Breast epithelium (tissue), 3 donors: ENCODE data around the gene SDK1.

ENCODE experiments used
- CTCF ChIP-seq, 3 donors: fragments of 450-650 bp; IDR thresholded peaks; one replicate each; pipeline ENCODE4 v1.5.1; 2016 to 2017; ENCODE audit warnings: antibody characterized with exemption in 3 of 3, mild to moderate bottlenecking in 3 of 3, moderate library complexity in 3 of 3
- POLR2AphosphoS5 ChIP-seq, 3 donors: sonication (generic); formaldehyde crosslinking; IDR thresholded peaks; one replicate each; pipeline ENCODE4 v1.6.1; 2017; ENCODE audit warnings: antibody characterized with exemption in 3 of 3

- TF ChIP-seq CTCF (IDR thresholded peaks at IDR 0.05), result no peak
- TF ChIP-seq POLR2AphosphoS5 (IDR thresholded peaks at IDR 0.05), result no peak
These were observed 534.1 kb downstream of the SDK1 start for GRCh38 chr7:3835109-3835508.
